Measurements from ENCODE around the gene ATP9B. TPM values are rescaled to one million over a fixed set of nuclear protein-coding genes. Genes with fewer than 3 reads are reported as not detected.

Gene ATP9B
- polyA plus RNA-seq, 4 donors = 4.3 to 19.6 (median 12.2) TPM

GRCh38 chr18:79355433-79356335 is 286.5 kb downstream of the ATP9B start:
- peaks cover 1 to 30% (median 2%) of the 10 kb centered on the region in 3 donors for H3K36me3 ChIP-seq (ENCODE audit: control insufficient read depth in 3 of 3, insufficient read depth in 2 of 3, low read depth in 1 of 3, low read length in 3 of 3)
- H3K27me3 ChIP-seq (ENCODE audit: control insufficient read depth in 3 of 3, insufficient read depth in 3 of 3, low read length in 3 of 3) = no peaks in the 10 kb centered on the region
- H3K4me1 ChIP-seq (ENCODE audit: control insufficient read depth in 3 of 3, insufficient read depth in 2 of 3, low read depth in 1 of 3, low read length in 2 of 3) = no peaks in the 10 kb centered on the region
- H3K27ac ChIP-seq (ENCODE audit: low read depth in 1 of 3, low read length in 2 of 3) = no peak overlapping the region
- no peaks in the 10 kb centered on the region for H3K9me3 ChIP-seq (ENCODE audit: control insufficient read depth in 2 of 2, insufficient read depth in 1 of 2, low read depth in 1 of 2, low read length in 1 of 2)
- WGBS, 3 donors = 86 to 91% (median 89%) methylated on average over 26 of the region's 26 CpGs
- no peak for DNase-seq
- no peak overlapping the region for H3K4me3 ChIP-seq (ENCODE audit: low read depth in 1 of 3, low read length in 3 of 3)
- FAIRE-seq = no peak

- H3K4me1 ChIP-seq (ENCODE audit: control insufficient read depth in 3 of 3, insufficient read depth in 2 of 3, low read depth in 1 of 3, low read length in 2 of 3) = no peaks in the 10 kb centered on the region
- no peak overlapping the region for H3K27ac ChIP-seq (ENCODE audit: low read depth in 1 of 3, low read length in 2 of 3)
- DNase-seq (no peak), FAIRE-seq (no peak)
- H3K9me3 ChIP-seq (ENCODE audit: control insufficient read depth in 2 of 2, insufficient read depth in 1 of 2, low read depth in 1 of 2, low read length in 1 of 2) = no peaks in the 10 kb centered on the region
- H3K4me3 ChIP-seq (ENCODE audit: low read depth in 1 of 3, low read length in 3 of 3) = no peak overlapping the region
- WGBS, 3 donors = 86 to 94% (median 93%) methylated on average over 5 of the region's 5 CpGs
- peaks cover 1 to 33% (median 2%) of the 10 kb centered on the region in 3 donors for H3K36me3 ChIP-seq (ENCODE audit: control insufficient read depth in 3 of 3, insufficient read depth in 2 of 3, low read depth in 1 of 3, low read length in 3 of 3)
- no peaks in the 10 kb centered on the region for H3K27me3 ChIP-seq (ENCODE audit: control insufficient read depth in 3 of 3, insufficient read depth in 3 of 3, low read length in 3 of 3)
Measured at GRCh38 chr18:79356435-79356834, 287.2 kb downstream of the ATP9B start.

GRCh38 chr18:79360933-79361332 is 291.7 kb downstream of the ATP9B start:
- H3K4me1 ChIP-seq (ENCODE audit: control insufficient read depth in 3 of 3, insufficient read depth in 2 of 3, low read depth in 1 of 3, low read length in 2 of 3) = no peaks in the 10 kb centered on the region
- peaks cover 2 to 22% (median 2%) of the 10 kb centered on the region in 3 donors for H3K36me3 ChIP-seq (ENCODE audit: control insufficient read depth in 3 of 3, insufficient read depth in 2 of 3, low read depth in 1 of 3, low read length in 3 of 3)
- H3K9me3 ChIP-seq (ENCODE audit: control insufficient read depth in 2 of 2, insufficient read depth in 1 of 2, low read depth in 1 of 2, low read length in 1 of 2) = no peaks in the 10 kb centered on the region
- H3K4me3 ChIP-seq (ENCODE audit: low read depth in 1 of 3, low read length in 3 of 3) = no peak overlapping the region
- no peak for DNase-seq
- no peak overlapping the region for H3K27ac ChIP-seq (ENCODE audit: low read depth in 1 of 3, low read length in 2 of 3)
- FAIRE-seq = no peak
- no peaks in the 10 kb centered on the region for H3K27me3 ChIP-seq (ENCODE audit: control insufficient read depth in 3 of 3, insufficient read depth in 3 of 3, low read length in 3 of 3)
- WGBS, 3 donors = 95 to 98% (median 97%) methylated on average over 12 of the region's 12 CpGs

- FAIRE-seq = no peak
- H3K27ac ChIP-seq (ENCODE audit: low read depth in 1 of 3, low read length in 2 of 3) = no peak overlapping the region
- H3K27me3 ChIP-seq (ENCODE audit: control insufficient read depth in 3 of 3, insufficient read depth in 3 of 3, low read length in 3 of 3) = no peaks in the 10 kb centered on the region
- DNase-seq = no peak
- peaks cover 2 to 21% (median 5%) of the 10 kb centered on the region in 3 donors for H3K36me3 ChIP-seq (ENCODE audit: control insufficient read depth in 3 of 3, insufficient read depth in 2 of 3, low read depth in 1 of 3, low read length in 3 of 3)
- H3K4me3 ChIP-seq (ENCODE audit: low read depth in 1 of 3, low read length in 3 of 3) = no peak overlapping the region
- WGBS, 3 donors = 84 to 92% (median 92%) methylated on average over 20 of the region's 20 CpGs
- no peaks in the 10 kb centered on the region for H3K9me3 ChIP-seq (ENCODE audit: control insufficient read depth in 2 of 2, insufficient read depth in 1 of 2, low read depth in 1 of 2, low read length in 1 of 2)
- no peaks in the 10 kb centered on the region for H3K4me1 ChIP-seq (ENCODE audit: control insufficient read depth in 3 of 3, insufficient read depth in 2 of 3, low read depth in 1 of 3, low read length in 2 of 3)
Measured at GRCh38 chr18:79361766-79362522, 292.8 kb downstream of the ATP9B start.

- Histone ChIP-seq H3K27ac (ENCODE audit: low read depth in 1 of 3, low read length in 2 of 3) (no peak overlapping the region), H3K36me3 (ENCODE audit: control insufficient read depth in 3 of 3, insufficient read depth in 2 of 3, low read depth in 1 of 3, low read length in 3 of 3) (peaks cover 0 to 26% (median 5%) of the 10 kb centered on the region in 3 donors)
- WGBS, 3 donors = 96 to 98% (median 98%) methylated on average over 13 of the region's 13 CpGs
Measured at GRCh38 chr18:79365701-79366100, 296.5 kb downstream of the ATP9B start.

GRCh38 chr18:79366177-79367094 is 297.2 kb downstream of the ATP9B start:
- no peaks in the 10 kb centered on the region for H3K9me3 ChIP-seq (ENCODE audit: control insufficient read depth in 2 of 2, insufficient read depth in 1 of 2, low read depth in 1 of 2, low read length in 1 of 2)
- H3K4me3 ChIP-seq (ENCODE audit: low read depth in 1 of 3, low read length in 3 of 3) = no peak overlapping the region
- DNase-seq (no peak), FAIRE-seq (no peak)
- H3K4me1 ChIP-seq (ENCODE audit: control insufficient read depth in 3 of 3, insufficient read depth in 2 of 3, low read depth in 1 of 3, low read length in 2 of 3) = no peaks in the 10 kb centered on the region
- H3K36me3 ChIP-seq (ENCODE audit: control insufficient read depth in 3 of 3, insufficient read depth in 2 of 3, low read depth in 1 of 3, low read length in 3 of 3) = peaks cover 0 to 23% (median 5%) of the 10 kb centered on the region in 3 donors
- no peaks in the 10 kb centered on the region for H3K27me3 ChIP-seq (ENCODE audit: control insufficient read depth in 3 of 3, insufficient read depth in 3 of 3, low read length in 3 of 3)
- H3K27ac ChIP-seq (ENCODE audit: low read depth in 1 of 3, low read length in 2 of 3) = no peak overlapping the region
- WGBS, 3 donors = 77 to 88% (median 87%) methylated on average over 27 to 29 of the region's 29 CpGs

More at GRCh38 chr18:79365701-79366100, 296.5 kb downstream of the ATP9B start:
- no peaks in the 10 kb centered on the region for H3K27me3 ChIP-seq (ENCODE audit: control insufficient read depth in 3 of 3, insufficient read depth in 3 of 3, low read length in 3 of 3)
- no peaks in the 10 kb centered on the region for H3K9me3 ChIP-seq (ENCODE audit: control insufficient read depth in 2 of 2, insufficient read depth in 1 of 2, low read depth in 1 of 2, low read length in 1 of 2)
- no peak for DNase-seq
- FAIRE-seq = no peak
- H3K4me1 ChIP-seq (ENCODE audit: control insufficient read depth in 3 of 3, insufficient read depth in 2 of 3, low read depth in 1 of 3, low read length in 2 of 3) = no peaks in the 10 kb centered on the region
- no peak overlapping the region for H3K4me3 ChIP-seq (ENCODE audit: low read depth in 1 of 3, low read length in 3 of 3)

- DNase-seq (no peak), FAIRE-seq (no peak)
- H3K9me3 ChIP-seq (ENCODE audit: control insufficient read depth in 2 of 2, insufficient read depth in 1 of 2, low read depth in 1 of 2, low read length in 1 of 2) = no peaks in the 10 kb centered on the region
- no peaks in the 10 kb centered on the region for H3K4me1 ChIP-seq (ENCODE audit: control insufficient read depth in 3 of 3, insufficient read depth in 2 of 3, low read depth in 1 of 3, low read length in 2 of 3)
- no peak overlapping the region for H3K4me3 ChIP-seq (ENCODE audit: low read depth in 1 of 3, low read length in 3 of 3)
- H3K27me3 ChIP-seq (ENCODE audit: control insufficient read depth in 3 of 3, insufficient read depth in 3 of 3, low read length in 3 of 3) = no peaks in the 10 kb centered on the region
- peaks cover 0 to 22% (median 5%) of the 10 kb centered on the region in 3 donors for H3K36me3 ChIP-seq (ENCODE audit: control insufficient read depth in 3 of 3, insufficient read depth in 2 of 3, low read depth in 1 of 3, low read length in 3 of 3)
- 88 to 93% (median 91%) methylated on average over 8 of the region's 8 CpGs for WGBS, 3 donors
- no peak overlapping the region for H3K27ac ChIP-seq (ENCODE audit: low read depth in 1 of 3, low read length in 2 of 3)
Measured at GRCh38 chr18:79367480-79367879, 298.3 kb downstream of the ATP9B start.

- Histone ChIP-seq H3K9me3 (ENCODE audit: control insufficient read depth in 2 of 2, insufficient read depth in 1 of 2, low read depth in 1 of 2, low read length in 1 of 2) (no peaks in the 10 kb centered on the region), H3K36me3 (ENCODE audit: control insufficient read depth in 3 of 3, insufficient read depth in 2 of 3, low read depth in 1 of 3, low read length in 3 of 3) (peaks cover 0 to 23% (median 5%) of the 10 kb centered on the region in 3 donors), H3K4me1 (ENCODE audit: control insufficient read depth in 3 of 3, insufficient read depth in 2 of 3, low read depth in 1 of 3, low read length in 2 of 3) (no peaks in the 10 kb centered on the region), H3K4me3 (ENCODE audit: low read depth in 1 of 3, low read length in 3 of 3) (no peak overlapping the region), H3K27me3 (ENCODE audit: control insufficient read depth in 3 of 3, insufficient read depth in 3 of 3, low read length in 3 of 3) (no peaks in the 10 kb centered on the region), H3K27ac (ENCODE audit: low read depth in 1 of 3, low read length in 2 of 3) (no peak overlapping the region)
- DNase-seq (no peak), FAIRE-seq (no peak)
- WGBS, 3 donors = 76 to 90% (median 85%) methylated on average over 18 of the region's 18 CpGs
Measured at GRCh38 chr18:79367989-79368388, 298.8 kb downstream of the ATP9B start.

All from small intestine (tissue), 7 donors.